Stimulated activated CD8-positive, alpha-beta memory T cell treated with anti-CD3 and anti-CD28 coated beads, Interleukin-12 subunit alpha, Interleukin-12 subunit beta, amount 100 ng/mL, for 1 hour (primary cell): Measurements from ENCODE around the gene APBA2.
"Not testable (repeated sequence)": the region's sequence is repeated elsewhere in the genome, so short reads cannot be mapped to it uniquely, and the experiment has no call there.

Experiments used
- DNase-seq: peaks from one replicate; pipeline ENCODE4 v3.0.0-alpha.2; 2020; ENCODE audit warnings: low read depth

APBA2 gene

GRCh38 chr15:28878209-28878608 is 7.6 kb upstream of the APBA2 start:
- no peak for DNase-seq

DNA sequence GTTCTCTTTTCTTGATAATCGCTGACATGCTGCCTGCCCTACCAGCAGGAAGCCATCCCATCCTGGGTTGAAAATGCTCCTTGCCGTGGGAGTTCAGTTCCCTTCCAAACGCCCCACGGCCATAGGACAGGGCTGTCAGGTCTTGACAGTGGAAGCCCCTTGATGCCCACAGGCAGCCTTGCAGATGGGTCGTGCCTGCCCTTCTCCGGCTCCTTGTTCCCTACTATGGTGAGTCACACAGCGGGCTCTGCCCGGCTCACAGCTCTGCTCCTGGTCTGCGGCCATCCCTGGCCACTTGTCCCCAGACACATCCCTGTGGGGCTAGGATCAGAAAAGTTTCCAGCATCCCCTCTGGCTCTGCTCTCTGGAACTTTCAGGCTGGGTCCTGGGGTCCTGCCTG is 6.2 kb upstream of the APBA2 start:
- DNase-seq = no peak

GRCh38 chr15:28880680-28881079 is 5.1 kb upstream of the APBA2 start:
- no peak for DNase-seq

DNA sequence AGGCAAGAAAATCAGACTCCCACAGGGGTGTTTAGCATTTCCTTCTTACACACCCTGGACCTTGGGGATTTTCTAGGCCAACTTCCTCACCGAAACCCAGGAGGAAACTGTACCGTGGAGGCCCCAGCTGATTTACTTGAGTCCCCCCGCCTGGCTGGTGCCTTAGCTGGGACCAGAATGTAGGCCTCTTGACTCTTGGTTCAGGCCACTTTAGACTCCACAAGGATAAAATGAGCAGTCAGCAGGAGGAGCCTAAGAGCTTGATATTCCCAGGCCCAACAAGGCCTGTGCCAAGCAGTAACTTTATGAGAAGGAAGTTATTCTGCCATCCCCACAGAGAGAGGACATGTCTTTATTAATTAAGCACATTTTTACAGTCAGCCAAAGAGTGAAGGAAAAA is 4.6 kb upstream of the APBA2 start:
- DNase-seq = no peak

GRCh38 chr15:28881600-28881999 is 4.2 kb upstream of the APBA2 start:
- DNase-seq = no peak

- DNase-seq = no peak
Measured at GRCh38 chr15:28884151-28884940, 1.4 kb upstream of the APBA2 start.

- no peak for DNase-seq
Measured at GRCh38 chr15:28885128-28885629, 595 bp upstream of the APBA2 start.

GRCh38 chr15:28886431-28887338 is 911 bp downstream of the APBA2 start:
- DNase-seq = no peak

DNA sequence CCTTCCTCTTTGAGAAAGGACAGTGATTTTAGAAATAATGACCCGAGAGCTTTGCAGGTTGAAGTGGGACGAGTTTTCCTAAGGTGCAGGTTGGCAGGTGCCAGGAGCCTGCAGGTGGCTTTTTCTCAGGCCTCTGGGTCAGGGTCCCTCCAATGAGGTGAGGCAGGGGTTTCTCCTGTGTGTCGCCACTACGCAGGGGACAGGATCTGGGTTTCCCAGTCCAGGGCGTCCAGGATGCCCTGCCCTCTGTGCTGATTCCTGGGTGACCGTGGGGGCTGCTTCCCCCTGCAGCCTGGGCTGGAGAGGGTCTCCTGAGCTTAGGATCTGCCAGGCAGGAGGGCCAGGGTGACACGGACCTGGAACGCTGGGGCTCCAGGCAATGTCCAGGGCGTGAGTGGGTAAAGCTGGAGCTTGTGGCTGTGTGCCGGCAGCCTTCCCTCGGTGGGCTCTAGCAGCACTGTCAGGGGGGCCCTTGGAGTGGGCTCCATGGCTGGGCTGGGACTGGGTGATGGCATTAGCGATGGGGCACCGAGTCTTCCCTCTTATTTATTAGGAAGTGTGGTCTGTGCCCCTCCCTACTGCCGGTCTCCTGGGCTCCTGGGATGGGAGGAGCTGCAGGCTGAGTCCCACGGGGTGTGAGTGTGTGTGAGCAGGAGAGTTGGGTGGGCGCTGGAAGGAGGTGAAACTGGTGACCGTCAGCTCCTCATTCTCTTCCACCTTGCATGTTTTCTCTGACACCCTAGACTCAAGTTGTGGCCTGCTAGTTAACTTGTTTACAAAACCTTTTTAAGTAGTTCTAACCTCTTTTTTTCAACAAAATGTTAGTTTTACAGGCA is 1.8 kb downstream of the APBA2 start:
- DNase-seq = no peak

- no peak for DNase-seq
Measured at GRCh38 chr15:28888302-28888894, 2.6 kb downstream of the APBA2 start.

GRCh38 chr15:28888900-28889299 is 3.1 kb downstream of the APBA2 start:
- no peak for DNase-seq

- no peak for DNase-seq
Measured at GRCh38 chr15:28889346-28889745, 3.6 kb downstream of the APBA2 start.

- not testable (repeated sequence) for DNase-seq
Measured at GRCh38 chr15:28889871-28890270, 4.1 kb downstream of the APBA2 start.

DNA sequence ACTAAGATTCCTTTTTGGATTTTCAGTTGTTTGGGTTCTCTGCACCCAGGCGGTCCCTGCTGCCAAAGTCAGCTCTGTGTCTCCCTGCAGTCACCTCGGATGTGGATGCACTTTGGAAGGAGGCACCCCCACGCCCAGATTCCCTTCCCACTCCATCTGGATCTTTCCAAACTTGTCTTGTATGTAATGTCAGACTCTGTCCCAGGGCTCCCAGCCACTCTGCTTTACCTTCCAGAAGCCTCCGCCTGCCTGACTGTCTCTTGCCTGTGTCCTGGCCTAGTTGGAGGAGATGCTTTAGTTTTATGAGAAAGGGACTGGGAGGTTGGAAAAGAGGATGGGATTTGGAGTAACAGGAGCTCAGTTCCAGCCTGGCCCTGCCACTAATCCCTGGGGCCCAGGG is 4.5 kb downstream of the APBA2 start:
- DNase-seq = not testable (repeated sequence)

DNA sequence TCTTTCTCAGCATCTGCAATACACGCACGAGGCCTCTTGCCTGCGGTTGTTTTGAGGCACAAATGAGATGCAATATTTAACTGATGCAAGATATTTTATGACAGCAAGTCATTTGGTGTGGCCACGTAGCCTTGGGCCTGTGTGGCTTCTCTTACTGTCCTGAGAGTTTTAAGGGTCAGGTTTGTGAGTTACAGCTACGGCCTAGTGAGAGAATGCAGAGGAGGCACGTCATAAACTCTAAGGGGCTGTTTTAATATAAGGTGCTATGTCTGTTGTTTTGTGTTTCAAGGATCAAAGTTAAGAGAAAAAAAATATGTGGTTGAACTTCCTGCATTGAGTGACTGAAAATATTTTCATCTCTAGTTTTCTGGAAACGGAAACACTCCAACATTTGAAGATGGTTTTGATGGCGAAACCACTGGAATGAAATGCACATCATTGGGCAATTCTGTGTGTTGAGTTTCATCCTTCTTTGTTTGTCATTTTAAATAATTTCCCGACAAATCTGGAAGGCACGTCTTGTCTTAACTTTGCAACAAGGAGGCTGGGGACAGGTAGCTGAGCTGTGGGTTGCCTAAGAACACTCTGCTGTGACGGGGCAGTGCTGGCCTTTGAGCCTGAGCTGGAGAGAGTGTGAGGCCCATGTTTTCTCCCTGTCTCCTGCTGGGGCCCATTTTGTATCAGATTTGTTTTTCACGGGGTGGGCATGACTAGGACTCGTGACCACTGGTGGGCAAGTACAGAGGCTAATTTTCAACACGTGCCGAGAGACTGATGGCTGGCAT is 5.1 kb downstream of the APBA2 start:
- no peak for DNase-seq

DNA sequence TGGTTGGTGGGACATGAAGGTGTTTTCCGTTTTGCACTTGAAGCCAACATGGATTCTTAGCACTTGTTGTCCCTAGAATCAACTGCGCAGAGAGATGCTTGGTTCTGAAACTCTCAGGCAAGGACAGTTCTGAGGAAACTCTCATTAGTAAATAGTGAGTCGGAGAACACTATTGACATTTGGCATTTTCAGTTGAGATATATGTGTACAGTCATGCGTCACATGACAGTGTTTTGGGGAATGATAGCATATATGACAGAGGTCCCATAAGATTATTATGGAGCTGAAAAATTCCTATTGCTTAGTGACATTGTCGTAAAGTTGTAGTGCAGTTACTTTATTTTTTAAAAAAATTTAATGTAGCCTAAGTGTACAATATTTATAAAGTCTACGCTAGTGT is 5.8 kb downstream of the APBA2 start:
- DNase-seq = no peak

GRCh38 chr15:28892789-28893610 is 7.2 kb downstream of the APBA2 start:
- no peak for DNase-seq

GRCh38 chr15:28894631-28895030 is 8.9 kb downstream of the APBA2 start:
- DNase-seq = no peak

DNA sequence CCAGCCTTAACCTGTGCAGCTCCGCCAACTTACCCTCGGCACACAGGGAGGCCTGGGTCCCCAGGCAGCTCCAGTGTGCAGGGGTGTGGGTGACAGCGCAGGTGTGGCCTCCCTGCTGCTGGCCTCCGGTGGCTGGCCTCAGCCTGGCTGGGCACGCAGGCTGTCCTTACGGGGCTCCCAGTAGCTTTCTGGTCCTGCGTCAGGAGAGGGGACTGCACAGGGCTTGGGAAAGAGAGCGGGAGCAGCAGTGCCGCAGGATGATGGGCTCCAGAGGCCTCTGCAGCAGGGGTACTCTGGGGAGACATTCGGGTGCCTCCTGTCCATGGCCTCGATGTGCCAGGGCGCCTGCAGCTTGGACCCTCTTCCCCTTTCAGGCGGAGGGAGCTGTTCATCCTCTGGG is 9.4 kb downstream of the APBA2 start:
- DNase-seq = no peak

- DNase-seq = no peak
Measured at GRCh38 chr15:28895566-28895965, 9.8 kb downstream of the APBA2 start.
